GM12878 (cell line): ENCODE measurements around the gene PRRT3. TPM values are rescaled to one million over a fixed set of nuclear protein-coding genes. Genes with fewer than 3 reads are reported as not detected.
"Not testable (repeated sequence)": the region's sequence is repeated elsewhere in the genome, so short reads cannot be mapped to it uniquely, and the experiment has no call there.

Experiments
- ATAC-seq: fragments of 200-7000 bp; cut with Tn5 transposase; 3 replicates; pipeline ENCODE4 v1.9.1; 2020; ENCODE audit warnings: mild to moderate bottlenecking, moderate library complexity
- BruUV-seq: library from RNA; stranded (reverse); fragments of 400-500 nt; replicated peaks from 2 replicates; lab custom pipeline; 2021; lab: Mats Ljungman, UMichigan
- CTCF ChIA-PET: fragments of 300-600 bp; sonication (Branson Sonifier 250); formaldehyde crosslinking; extraction: SDS; loops from one replicate; lab custom pipeline; 2021; ENCODE audit warnings: inconsistent platforms; lab: Yijun Ruan, JAX
- POLR2A ChIA-PET: fragments of 350-600 bp; formaldehyde crosslinking; extraction: SDS; loops from one replicate; lab custom pipeline; 2021; ENCODE audit warnings: inconsistent platforms; lab: Charles Lee
- RAD21 ChIA-PET: fragments of 300-600 bp; sonication (Branson Sonifier 250); formaldehyde crosslinking; loops from one replicate; lab custom pipeline; 2023; ENCODE audit warnings: antibody characterized with exemption; ENCODE audit not compliant: unreplicated experiment; lab: Charles Lee
- SMC1A ChIA-PET: fragments of 300-600 bp; sonication (Branson Sonifier 250); formaldehyde crosslinking; loops from one replicate; lab custom pipeline; 2023; ENCODE audit not compliant: unreplicated experiment, uncharacterized antibody; lab: Charles Lee
- DNase-seq: peaks from one replicate; pipeline ENCODE4 v3.0.0-alpha.2; 2011; ENCODE audit warnings: low read depth, low spot score
- FAIRE-seq: peaks from 3 replicates; lab custom pipeline; 2011; peaks lifted over from hg19 to GRCh38; lab: Jason Lieb, UNC
- H2AFZ ChIP-seq: 2 replicates; pipeline ENCODE4 v1.6.0; 2011; ENCODE audit warnings: low read depth, low read length, control low read depth; ENCODE audit not compliant: control insufficient read depth
- H3K27ac ChIP-seq: 2 replicates; pipeline ENCODE4 v1.5.1; 2011; ENCODE audit warnings: control low read depth; ENCODE audit not compliant: control insufficient read depth, insufficient read depth
- H3K27me3 ChIP-seq, 2 experiments: replicated peaks in 1 of 2; 2 replicates each; pipeline versions ENCODE4 v1.6.0 to v1.6.1; 2011; ENCODE audit warnings: low read length in 1 of 2; ENCODE audit not compliant: control insufficient read depth in 2 of 2, insufficient read depth in 2 of 2
- H3K36me3 ChIP-seq, 2 experiments: 2 replicates each; pipeline ENCODE4 v1.5.1; 2011; ENCODE audit warnings: low read length in 1 of 2; ENCODE audit not compliant: control insufficient read depth in 2 of 2, insufficient read depth in 2 of 2
- H3K4me1 ChIP-seq: 2 replicates; pipeline ENCODE4 v1.6.1; 2011; ENCODE audit warnings: mild to moderate bottlenecking, low read length, moderate library complexity, mixed read lengths; ENCODE audit not compliant: control insufficient read depth, insufficient read depth
- H3K4me2 ChIP-seq: 2 replicates; pipeline ENCODE4 v1.6.0; 2011; ENCODE audit warnings: control low read depth; ENCODE audit not compliant: control insufficient read depth, insufficient read depth
- H3K4me3 ChIP-seq: fragments of 200-600 bp; sonication (generic); 2 replicates; pipeline ENCODE4 v1.5.1; 2016
- H3K79me2 ChIP-seq: 2 replicates; pipeline ENCODE4 v1.6.0; 2011; ENCODE audit warnings: low read length; ENCODE audit not compliant: control insufficient read depth, insufficient read depth
- H3K9ac ChIP-seq: 2 replicates; pipeline ENCODE4 v1.8.0; 2011; ENCODE audit warnings: low read length, control low read depth, mixed read lengths; ENCODE audit not compliant: control insufficient read depth, insufficient read depth
- H3K9me3 ChIP-seq: replicated peaks from 3 replicates; pipeline ENCODE4 v1.5.1; 2011; ENCODE audit warnings: mild to moderate bottlenecking, low read length; ENCODE audit not compliant: control insufficient read depth, insufficient read depth
- H4K20me1 ChIP-seq: 2 replicates; pipeline ENCODE4 v1.6.0; 2011; ENCODE audit not compliant: control insufficient read depth, insufficient read depth
- NKRF ChIP-seq: fragments of 450-650 bp; conservative IDR thresholded peaks from 2 replicates; pipeline ENCODE4 v1.6.1; 2017; ENCODE audit warnings: mild to moderate bottlenecking, moderate library complexity
- RUNX3 ChIP-seq: IDR thresholded peaks from 2 replicates; pipeline ENCODE4 v1.6.1; 2012; ENCODE audit warnings: low read length, inconsistent platforms
- WGBS: methylation state at CpG from one replicate; pipeline ENCODE4 v1.1.6; 2016; ENCODE audit warnings: low lambda C conversion rate; ENCODE audit not compliant: insufficient replicate concordance, insufficient coverage; ENCODE audit errors: missing lambda C conversion rate; 5-methylcytosine and 5-hydroxymethylcytosine counted together
- in situ Hi-C: fragments of 300-500 bp; cut with MboI; formaldehyde crosslinking; loops from 9 replicates; pipeline ENCODE4 v1.14.3; 2018; ENCODE audit warnings: mixed read lengths
- intact Hi-C: fragments of 100-400 bp; cut with micrococcal nuclease; formaldehyde crosslinking; loops from one replicate; pipeline ENCODE4 v1.14.2; 2022; ENCODE audit not compliant: unreplicated experiment
- polyA plus RNA-seq, 11 experiments: library from polyadenylated mRNA; depleted of rRNA in 4 of 11; unstranded in 6 of 11; stranded (reverse) in 5 of 11; fragments of >200 nt; fragmentation: Nextera tagmentation in 4 of 11; fragmentation: Illumina TruSeq in 1 of 11; extraction: Ambion mirVana in 4 of 11; extraction: Trizol in 1 of 11; gene quantifications; 1 replicate in 1 of 11; 2 replicates in 10 of 11; pipeline versions ENCODE4 v1.2.1 to v1.2.3, GENCODE V29; 2011 to 2016; ENCODE audit warnings: inconsistent platforms in 2 of 11, missing spikeins in 2 of 11, low read depth in 1 of 11
- total RNA-seq, 4 experiments: library from RNA; depleted of rRNA in 3 of 4; stranded (reverse); fragments of >200 nt in 3 of 4; fragmentation: Illumina TruSeq in 1 of 4; extraction: Trizol in 1 of 4; gene quantifications; 2 replicates each; pipeline versions ENCODE4 v1.2.1 to v1.2.3, GENCODE V29; 2013 to 2021

The PRRT3 gene
- total and polyA plus RNA-seq, 10 of the 15 experiments (the other 5 are each of a cell fraction or from before 2014, with no cell fraction given), result 0.53 to 18.0 (median 7.1) TPM

DNA sequence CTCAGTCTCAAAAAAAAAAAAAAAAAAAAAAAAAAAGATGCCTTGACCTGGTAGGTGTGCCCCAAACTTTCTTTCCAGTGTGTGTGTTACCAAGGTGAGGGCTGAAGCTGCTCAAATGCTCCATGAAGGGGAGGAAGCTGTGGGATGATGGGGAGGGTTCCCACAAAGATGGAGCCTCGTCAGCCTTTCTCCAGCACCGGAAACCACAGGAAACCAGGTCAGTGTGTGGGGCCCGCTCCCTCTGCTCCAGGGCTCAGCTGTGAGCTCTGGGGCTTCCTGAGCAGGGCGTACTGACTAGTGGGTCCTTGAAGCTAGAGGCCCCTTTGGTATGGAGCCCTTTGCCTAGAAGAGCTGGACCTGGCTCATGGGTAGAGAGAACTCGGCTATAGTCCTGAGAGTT lies 50.2 kb downstream of the PRRT3 start:
- Histone ChIP-seq H3K4me1 (peaks cover 8% of the 10 kb centered on the region), H2AFZ (peak overlapping the region; percentile 48), H3K9ac (no peak overlapping the region), H3K4me2 (no peak overlapping the region), H4K20me1 (no peaks in the 10 kb centered on the region), H3K27me3 (no peaks in the 10 kb centered on the region), H3K36me3 (no peaks in the 10 kb centered on the region; a peak in 2 of 4 replicates), H3K4me3 (no peak overlapping the region), H3K79me2 (no peaks in the 10 kb centered on the region)
- FAIRE-seq (no peak), ATAC-seq (no peak)
- in situ Hi-C loops, result no loop called here
- ChIA-PET POLR2A (interaction anchor here (0.6 to 2.8 kb wide), 4 partner anchors 9 to 74 kb away, joined by 3 to 9 read pairs (median 6); no protein-coding TSS in a partner anchor), CTCF (interaction anchor here (1.6 kb wide), 1 partner anchor 30 kb away, joined by 7 read pairs; no protein-coding TSS in a partner anchor), RAD21 (no interaction called here), SMC1A (interaction anchor here (1.0 to 2.0 kb wide), 3 partner anchors 9 to 23 kb away, joined by 6 to 7 read pairs (median 7); no protein-coding TSS in a partner anchor)
- BruUV-seq, result no TSS peak
- 54% methylated on average over 5 of the region's 5 CpGs for WGBS
- TF ChIP-seq NKRF, result no peak
- TF ChIP-seq RUNX3, result peak; percentile 61
- TF ChIP-seq, all 136 proteins: peak for 1
- H3K9me3 ChIP-seq, result no peaks in the 10 kb centered on the region
- H3K27ac ChIP-seq, result no peak overlapping the region; the same call in 1 of the 2 replicates
- intact Hi-C loops, result no loop called here
- no peak for DNase-seq

GRCh38 chr3:9900965-9901415 lies 51.2 kb downstream of the PRRT3 start:
- H3K79me2 ChIP-seq, H3K27ac ChIP-seq, H4K20me1 ChIP-seq, H3K27me3 ChIP-seq, BruUV-seq, H3K36me3 ChIP-seq, in situ Hi-C loops, FAIRE-seq, DNase-seq, ATAC-seq, intact Hi-C loops, H3K4me1 ChIP-seq, H3K4me2 ChIP-seq, H3K9me3 ChIP-seq, RAD21 ChIA-PET, H3K9ac ChIP-seq, H2AFZ ChIP-seq, H3K4me3 ChIP-seq: not testable (repeated sequence)
- 96% methylated on average over 5 of the region's 6 CpGs for WGBS
- SMC1A ChIA-PET, result interaction anchor here (1.0 to 1.4 kb wide), 3 partner anchors 9 to 24 kb away, joined by 3 to 6 read pairs (median 5); no protein-coding TSS in a partner anchor
- POLR2A ChIA-PET, result interaction anchor here (0.6 to 2.8 kb wide), 3 partner anchors 9 to 49 kb away, joined by 3 to 7 read pairs (median 3); no protein-coding TSS in a partner anchor
- CTCF ChIA-PET, result interaction anchor here (0.6 kb wide), 1 partner anchor 34 kb away, joined by 4 read pairs; no protein-coding TSS in a partner anchor
